Measurements from ENCODE around the gene LARP7.
"Not testable (repeated sequence)": the region's sequence is repeated elsewhere in the genome, so short reads cannot be mapped to it uniquely, and the experiment has no call there.

LARP7 gene

DNA sequence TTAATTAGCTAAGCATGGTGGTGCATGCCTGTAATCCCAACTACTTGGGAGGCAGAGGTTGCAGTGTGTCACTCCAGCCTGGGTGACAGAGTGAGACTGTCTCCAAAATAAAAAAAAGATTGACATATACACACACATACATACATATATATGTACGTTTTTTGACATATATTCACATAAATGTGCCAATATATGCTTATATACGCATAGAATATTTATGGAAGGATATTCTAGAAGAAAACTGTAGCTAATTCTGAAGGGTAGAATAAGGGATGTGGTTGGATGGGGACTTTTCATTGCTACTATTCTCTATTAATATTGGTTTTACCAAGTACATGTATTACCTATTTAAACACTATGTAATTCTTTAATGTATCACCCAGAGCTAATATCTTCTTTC lies 20.0 kb upstream of the LARP7 start:
- TF ChIP-seq ZFX (IDR thresholded peaks at IDR 0.05) (no peak), CTCF (conservative IDR thresholded peaks at IDR 0.05) (no peak)
- H3K27ac ChIP-seq, result no peak overlapping the region

DNA sequence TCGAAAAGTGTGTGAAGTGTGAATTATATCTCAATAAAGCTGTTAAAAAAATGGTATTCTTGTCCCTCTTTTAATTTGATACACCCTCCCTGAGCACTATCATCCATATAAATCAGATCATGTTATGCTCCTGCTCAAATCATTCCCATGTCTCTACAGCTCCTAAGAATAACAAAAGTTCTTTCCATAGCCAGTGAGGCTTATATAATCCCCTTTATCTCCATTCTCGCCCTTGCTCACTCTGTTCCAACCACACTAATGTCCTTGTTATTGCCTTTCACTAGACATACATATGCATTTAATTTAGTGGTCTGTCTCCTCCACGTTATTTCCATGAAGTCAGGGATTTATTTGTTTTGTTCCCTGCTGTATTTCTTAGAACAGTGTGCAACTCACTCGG lies 10.7 kb upstream of the LARP7 start:
- H3K27ac ChIP-seq, result no peak overlapping the region
- TF ChIP-seq ZFX (IDR thresholded peaks at IDR 0.05) (no peak), CTCF (conservative IDR thresholded peaks at IDR 0.05) (no peak)

- TF ChIP-seq CTCF (conservative IDR thresholded peaks at IDR 0.05) (peak; percentile 60), ZFX (IDR thresholded peaks at IDR 0.05) (no peak)
- H3K27ac ChIP-seq, result no peak overlapping the region
Observed at GRCh38 chr4:112633477-112634235, 3.3 kb upstream of the LARP7 start.

GRCh38 chr4:112637552-112637866 lies 566 bp downstream of the LARP7 start:
- TF ChIP-seq CTCF (conservative IDR thresholded peaks at IDR 0.05) (peak; percentile 57), ZFX (IDR thresholded peaks at IDR 0.05) (no peak)
- peak overlapping the region; percentile 65 for H3K27ac ChIP-seq

GRCh38 chr4:112642526-112642925 lies 5.6 kb downstream of the LARP7 start:
- no peak for TF ChIP-seq CTCF (conservative IDR thresholded peaks at IDR 0.05)
- TF ChIP-seq ZFX (IDR thresholded peaks at IDR 0.05), result no peak
- no peak overlapping the region for H3K27ac ChIP-seq

DNA sequence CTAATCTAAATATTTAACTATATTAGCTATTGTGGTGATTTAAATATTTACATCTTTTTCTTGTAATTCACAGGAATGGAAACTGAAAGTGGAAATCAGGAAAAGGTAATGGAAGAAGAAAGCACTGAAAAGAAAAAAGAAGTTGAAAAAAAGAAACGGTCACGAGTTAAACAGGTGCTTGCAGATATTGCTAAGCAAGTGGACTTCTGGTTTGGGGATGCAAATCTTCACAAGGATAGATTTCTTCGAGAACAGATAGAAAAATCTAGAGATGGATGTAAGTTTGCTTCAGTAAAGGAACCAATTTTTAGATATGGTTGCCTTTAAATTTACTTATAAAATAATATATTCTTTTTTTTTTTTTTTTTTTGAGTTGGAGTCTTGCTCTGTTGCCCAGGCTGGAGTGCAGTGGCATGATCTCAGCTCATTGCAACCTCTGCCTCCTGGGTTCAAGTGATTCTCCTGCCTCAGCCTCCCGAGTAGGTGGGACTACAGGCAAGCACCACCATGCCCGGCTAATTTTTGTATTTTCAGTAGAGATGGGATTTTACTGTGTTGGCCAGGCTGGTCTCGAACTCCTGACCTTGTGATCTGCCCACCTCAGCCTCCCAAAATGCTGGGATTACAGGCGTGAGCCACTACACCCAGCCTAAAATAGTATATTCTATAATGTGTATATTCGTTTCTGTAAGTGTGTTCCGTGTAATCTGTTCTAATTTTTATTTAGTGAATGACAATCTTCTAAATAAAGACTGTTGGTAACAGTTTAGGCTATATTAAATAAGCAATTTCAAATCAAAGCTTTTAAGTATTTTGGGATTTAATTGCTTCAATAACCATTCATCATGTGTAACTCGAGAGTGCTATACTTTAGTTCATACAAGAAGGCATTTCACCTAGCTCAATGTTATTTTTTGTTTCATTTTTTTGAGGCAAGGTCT lies 7.9 kb downstream of the LARP7 start:
- H3K27ac ChIP-seq, result not testable (repeated sequence)

DNA sequence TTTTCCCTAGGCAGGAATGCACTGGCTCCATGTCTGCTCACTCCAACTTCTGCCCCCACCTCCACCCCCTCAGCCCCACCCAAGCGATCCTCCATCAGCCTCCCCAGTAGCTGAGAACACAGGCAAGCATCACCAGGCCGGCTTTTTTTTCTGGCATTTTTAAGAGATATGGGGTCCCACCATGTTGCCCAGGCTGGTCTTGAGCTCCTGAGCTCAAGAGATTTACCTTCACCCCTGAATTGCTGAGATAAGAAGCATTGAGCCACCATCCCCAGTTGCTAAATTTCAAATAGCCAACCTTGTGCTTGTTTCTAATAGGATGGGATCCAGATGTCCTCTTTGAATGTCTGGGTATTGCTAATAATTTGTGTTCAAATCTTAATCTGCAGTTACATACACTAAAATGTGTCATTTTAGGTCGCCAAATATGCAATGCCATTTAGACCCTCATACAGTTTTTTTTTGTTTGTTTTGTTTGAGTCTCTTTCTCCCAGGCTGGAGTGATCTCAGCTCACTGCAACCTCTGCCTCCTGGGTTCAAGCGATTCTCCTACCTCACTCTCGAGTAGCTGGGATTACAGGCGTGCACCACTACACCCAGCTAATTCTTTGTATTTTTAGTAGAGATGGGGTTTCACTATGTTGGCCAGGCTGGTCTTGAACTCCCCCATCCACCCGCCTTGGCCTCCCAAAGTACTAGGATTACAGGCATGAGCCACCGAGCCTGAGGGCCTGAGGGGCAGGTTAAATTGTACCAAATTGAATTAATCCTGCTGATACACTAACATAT lies 8.8 kb downstream of the LARP7 start:
- no peak for TF ChIP-seq CTCF (conservative IDR thresholded peaks at IDR 0.05)
- TF ChIP-seq ZFX (IDR thresholded peaks at IDR 0.05), result no peak
- H3K27ac ChIP-seq, result no peak overlapping the region

Measured in C4-2B (cell line).